ENCODE data around the gene ERCC2.

Gene ERCC2

GRCh38 chr19:45401815-45402214 lies 31.4 kb upstream of the ERCC2 start:
- no peak for DNase-seq (ENCODE audit: low read depth in 2 of 2)

- no peak for DNase-seq (ENCODE audit: low read depth in 2 of 2)
Observed at GRCh38 chr19:45400192-45400591, 29.8 kb upstream of the ERCC2 start.

- DNase-seq (ENCODE audit: low read depth in 2 of 2): no peak
Observed at GRCh38 chr19:45395821-45396617, 25.6 kb upstream of the ERCC2 start.

GRCh38 chr19:45391871-45392665 lies 21.7 kb upstream of the ERCC2 start:
- DNase-seq (ENCODE audit: low read depth in 2 of 2): no peak

- no peak for DNase-seq (ENCODE audit: low read depth in 2 of 2)
Observed at GRCh38 chr19:45391346-45391745, 21.0 kb upstream of the ERCC2 start.

- DNase-seq (ENCODE audit: low read depth in 2 of 2): no peak
Observed at GRCh38 chr19:45385392-45386221, 15.2 kb upstream of the ERCC2 start.

GRCh38 chr19:45382426-45382825 lies 12.1 kb upstream of the ERCC2 start:
- no peak for DNase-seq (ENCODE audit: low read depth in 2 of 2)

GRCh38 chr19:45380107-45380506 lies 9.7 kb upstream of the ERCC2 start:
- no peak for DNase-seq (ENCODE audit: low read depth in 2 of 2)

GRCh38 chr19:45376045-45376724 lies 5.8 kb upstream of the ERCC2 start:
- peak; percentile 99 for DNase-seq (ENCODE audit: low read depth in 2 of 2)

GRCh38 chr19:45368737-45369340 lies 1.5 kb downstream of the ERCC2 start:
- DNase-seq (ENCODE audit: low read depth in 2 of 2): no peak

- DNase-seq (ENCODE audit: low read depth in 2 of 2): no peak
Observed at GRCh38 chr19:45368127-45368526, 2.2 kb downstream of the ERCC2 start.

GRCh38 chr19:45364696-45365095 lies 5.7 kb downstream of the ERCC2 start:
- DNase-seq (ENCODE audit: low read depth in 2 of 2): no peak

- DNase-seq (ENCODE audit: low read depth in 2 of 2): no peak
Observed at GRCh38 chr19:45363861-45364459, 6.4 kb downstream of the ERCC2 start.

- DNase-seq (ENCODE audit: low read depth in 2 of 2): no peak
Observed at GRCh38 chr19:45362291-45362690, 8.1 kb downstream of the ERCC2 start.

GRCh38 chr19:45361608-45362007 lies 8.8 kb downstream of the ERCC2 start:
- no peak for DNase-seq (ENCODE audit: low read depth in 2 of 2)

GRCh38 chr19:45358213-45358792 lies 12.1 kb downstream of the ERCC2 start:
- DNase-seq (ENCODE audit: low read depth in 2 of 2): no peak

- DNase-seq (ENCODE audit: low read depth in 2 of 2): no peak
Observed at GRCh38 chr19:45357445-45357783, 13.0 kb downstream of the ERCC2 start.

GRCh38 chr19:45356760-45357444 lies 13.5 kb downstream of the ERCC2 start:
- DNase-seq (ENCODE audit: low read depth in 2 of 2): no peak

- no peak for DNase-seq (ENCODE audit: low read depth in 2 of 2)
Observed at GRCh38 chr19:45355910-45356309, 14.5 kb downstream of the ERCC2 start.

GRCh38 chr19:45355402-45355801 lies 15.0 kb downstream of the ERCC2 start:
- no peak for DNase-seq (ENCODE audit: low read depth in 2 of 2)
